Sigmoid colon (tissue), 7 donors: Measurements from ENCODE around the gene VDR. TPM values are rescaled to one million over a fixed set of nuclear protein-coding genes. Genes with fewer than 3 reads are reported as not detected.

Experiments used
- DNase-seq: peaks from one replicate; pipeline ENCODE4 v3.0.0-alpha.2; 2019
- H3K27ac ChIP-seq, 4 donors: fragments of 200-600 bp; sonication (generic); one replicate each; pipeline ENCODE4 v1.5.1; 2016 to 2019; ENCODE audit warnings: mild to moderate bottlenecking in 1 of 4
- H3K27me3 ChIP-seq, 3 donors: fragments of 200-600 bp; sonication (generic); one replicate each; pipeline ENCODE4 v1.5.1; 2019; ENCODE audit warnings: mild to moderate bottlenecking in 1 of 3
- H3K36me3 ChIP-seq, 4 donors: fragments of 200-600 bp; sonication (generic); one replicate each; pipeline ENCODE4 v1.5.1; 2016 to 2019
- H3K4me1 ChIP-seq, 4 donors: fragments of 200-600 bp; sonication (generic); one replicate each; pipeline ENCODE4 v1.5.1; 2017 to 2019
- H3K4me3 ChIP-seq, 4 donors: fragments of 200-600 bp; sonication (generic); one replicate each; pipeline ENCODE4 v1.5.1; 2017 to 2019; ENCODE audit warnings: mild to moderate bottlenecking in 2 of 4, moderate library complexity in 1 of 4
- H3K9me3 ChIP-seq, 4 donors: fragments of 200-600 bp in 3 of 4; sonication (generic) in 3 of 4; one replicate each; pipeline versions ENCODE4 v1.5.1 to v1.6.1; 2013 to 2019
- CTCF ChIP-seq, 4 experiments: fragments of 450-650 bp in 3 of 4; fragments of 200-600 bp in 1 of 4; IDR thresholded peaks; one replicate each; pipeline ENCODE4 v1.5.1; 2016 to 2019; ENCODE audit warnings: antibody characterized with exemption in 4 of 4, mild to moderate bottlenecking in 3 of 4, moderate library complexity in 2 of 4
- EP300 ChIP-seq, 4 donors: sonication (generic); formaldehyde crosslinking; IDR thresholded peaks; one replicate each; pipeline ENCODE4 v1.6.1; 2017; ENCODE audit warnings: antibody characterized with exemption in 4 of 4
- POLR2A ChIP-seq, 2 donors: fragments of 450-650 bp; IDR thresholded peaks; one replicate each; pipeline ENCODE4 v1.6.1; 2016; ENCODE audit warnings: antibody characterized with exemption in 2 of 2, mild to moderate bottlenecking in 2 of 2, moderate library complexity in 2 of 2
- POLR2AphosphoS5 ChIP-seq, 4 donors: sonication (generic); formaldehyde crosslinking; IDR thresholded peaks; one replicate each; pipeline ENCODE4 v1.6.1; 2017; ENCODE audit warnings: antibody characterized with exemption in 4 of 4
- WGBS, 2 donors: extraction: QIAGEN DNeasy Blood & Tissue Kit; methylation state at CpG; one replicate each; pipeline ENCODE4 v1.1.7; 2013; 5-methylcytosine and 5-hydroxymethylcytosine counted together
- intact Hi-C: fragments of 100-400 bp; cut with DNase I; formaldehyde crosslinking; loops from one replicate; pipeline ENCODE4 v1.15.1; 2023
- polyA plus RNA-seq, 3 donors: library from polyadenylated mRNA; stranded (reverse); fragments of 200-250 nt; gene quantifications; one replicate each; pipeline ENCODE4 v1.2.3, GENCODE V29; 2013
- total RNA-seq, 4 donors: library from RNA; depleted of rRNA; stranded (reverse); fragments of >200 nt; gene quantifications; one replicate each; pipeline ENCODE4 v1.1.0, GENCODE V29; 2016
- donor health status: healthy with polysubstance abuse.
- donor health status: Bipolar disorder and iron deficiency.
- donor health status: healthy.

The VDR gene
- total and polyA plus RNA-seq, 7 donors, result 0.71 to 69.1 (median 2.5) TPM

- Histone ChIP-seq H3K9me3 (no peaks in the 10 kb centered on the region), H3K36me3 (no peaks in the 10 kb centered on the region), H3K27me3 (no peaks in the 10 kb centered on the region), H3K4me1 (no peaks in the 10 kb centered on the region), H3K4me3 (no peak overlapping the region), H3K27ac (no peak overlapping the region)
- intact Hi-C loops, result no loop called here
- TF ChIP-seq POLR2A (IDR thresholded peaks at IDR 0.05) (no peak), POLR2AphosphoS5 (IDR thresholded peaks at IDR 0.05) (no peak), CTCF (IDR thresholded peaks at IDR 0.05) (no peak), EP300 (IDR thresholded peaks at IDR 0.05) (no peak)
- WGBS, 2 donors, result 71 to 90% methylated on average over 5 of the region's 5 CpGs
- DNase-seq, result no peak
These were observed 21.1 kb downstream of the VDR start for GRCh38 chr12:47883663-47884195.

- TF ChIP-seq POLR2AphosphoS5 (IDR thresholded peaks at IDR 0.05) (no peak), CTCF (IDR thresholded peaks at IDR 0.05) (no peak), POLR2A (IDR thresholded peaks at IDR 0.05) (no peak), EP300 (IDR thresholded peaks at IDR 0.05) (no peak)
- H3K4me1 ChIP-seq, result no peaks in the 10 kb centered on the region
- 30 to 37% methylated on average over 16 of the region's 16 CpGs for WGBS, 2 donors
- intact Hi-C loops, result no loop called here
- no peak overlapping the region for H3K4me3 ChIP-seq
- DNase-seq, result peak; percentile 64
- no peaks in the 10 kb centered on the region for H3K36me3 ChIP-seq
- no peaks in the 10 kb centered on the region for H3K27me3 ChIP-seq
- no peaks in the 10 kb centered on the region for H3K9me3 ChIP-seq
- H3K27ac ChIP-seq, result no peak overlapping the region
These were observed 21.8 kb downstream of the VDR start for GRCh38 chr12:47882781-47883546.

GRCh38 chr12:47881826-47882427 is 22.9 kb downstream of the VDR start:
- Histone ChIP-seq H3K36me3 (no peaks in the 10 kb centered on the region), H3K4me1 (no peaks in the 10 kb centered on the region), H3K27me3 (no peaks in the 10 kb centered on the region), H3K9me3 (no peaks in the 10 kb centered on the region), H3K4me3 (no peak overlapping the region), H3K27ac (peak overlapping the region in 1 of 4 donors; percentile 28)
- TF ChIP-seq POLR2AphosphoS5 (IDR thresholded peaks at IDR 0.05), result peak in 1 of 4 donors; percentile 63
- no peak for TF ChIP-seq CTCF (IDR thresholded peaks at IDR 0.05)
- WGBS, 2 donors, result 63 to 65% methylated on average over 8 of the region's 8 CpGs
- DNase-seq, result peak; percentile 74
- intact Hi-C loops, result no loop called here

GRCh38 chr12:47881051-47881450 is 23.7 kb downstream of the VDR start:
- no peaks in the 10 kb centered on the region for H3K36me3 ChIP-seq
- no peaks in the 10 kb centered on the region for H3K4me1 ChIP-seq
- no peak overlapping the region for H3K27ac ChIP-seq
- H3K27me3 ChIP-seq, result no peaks in the 10 kb centered on the region
- H3K4me3 ChIP-seq, result no peak overlapping the region
- 93 to 98% methylated on average over 2 of the region's 2 CpGs for whole genome bisulfite sequencing, 2 donors
- no peak for TF ChIP-seq EP300 (IDR thresholded peaks at IDR 0.05)
- no peak for TF ChIP-seq POLR2AphosphoS5 (IDR thresholded peaks at IDR 0.05)
- no peak for TF ChIP-seq CTCF (IDR thresholded peaks at IDR 0.05)
- no peak for TF ChIP-seq POLR2A (IDR thresholded peaks at IDR 0.05)
- DNase-seq, result no peak
- intact Hi-C loops, result no loop called here
- H3K9me3 ChIP-seq, result no peaks in the 10 kb centered on the region
